ENCODE results near the gene STAG2.

DNA sequence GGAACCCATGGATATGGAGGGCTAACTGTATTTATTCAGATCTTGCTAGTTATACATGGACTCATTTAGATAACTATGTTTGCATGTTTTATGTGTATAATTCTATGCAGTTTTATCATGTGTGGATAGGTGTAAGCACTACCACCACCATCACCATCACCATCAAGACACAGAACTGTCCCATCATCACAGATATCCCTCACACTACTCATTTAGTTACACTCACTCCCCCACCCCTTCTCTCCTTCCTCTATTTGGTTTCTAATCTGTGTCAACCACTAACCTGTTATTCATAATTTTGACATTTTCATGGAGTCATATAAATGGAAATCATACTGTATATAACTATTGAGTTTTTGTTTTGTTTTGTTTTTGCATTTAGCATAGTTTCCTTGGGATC lies 43.7 kb downstream of the STAG2 start:
- no peak for TF ChIP-seq POLR2A (IDR thresholded peaks at IDR 0.05)
- TF ChIP-seq, protein P1, sequence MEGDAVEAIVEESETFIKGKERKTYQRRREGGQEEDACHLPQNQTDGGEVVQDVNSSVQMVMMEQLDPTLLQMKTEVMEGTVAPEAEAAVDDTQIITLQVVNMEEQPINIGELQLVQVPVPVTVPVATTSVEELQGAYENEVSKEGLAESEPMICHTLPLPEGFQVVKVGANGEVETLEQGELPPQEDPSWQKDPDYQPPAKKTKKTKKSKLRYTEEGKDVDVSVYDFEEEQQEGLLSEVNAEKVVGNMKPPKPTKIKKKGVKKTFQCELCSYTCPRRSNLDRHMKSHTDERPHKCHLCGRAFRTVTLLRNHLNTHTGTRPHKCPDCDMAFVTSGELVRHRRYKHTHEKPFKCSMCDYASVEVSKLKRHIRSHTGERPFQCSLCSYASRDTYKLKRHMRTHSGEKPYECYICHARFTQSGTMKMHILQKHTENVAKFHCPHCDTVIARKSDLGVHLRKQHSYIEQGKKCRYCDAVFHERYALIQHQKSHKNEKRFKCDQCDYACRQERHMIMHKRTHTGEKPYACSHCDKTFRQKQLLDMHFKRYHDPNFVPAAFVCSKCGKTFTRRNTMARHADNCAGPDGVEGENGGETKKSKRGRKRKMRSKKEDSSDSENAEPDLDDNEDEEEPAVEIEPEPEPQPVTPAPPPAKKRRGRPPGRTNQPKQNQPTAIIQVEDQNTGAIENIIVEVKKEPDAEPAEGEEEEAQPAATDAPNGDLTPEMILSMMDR (IDR thresholded peaks at IDR 0.05): no peak
- TF ChIP-seq POLR2AphosphoS5 (IDR thresholded peaks at IDR 0.05): no peak
- no peak for TF ChIP-seq EP300 (IDR thresholded peaks at IDR 0.05)

Data from sigmoid colon (tissue), 4 donors.